ENCODE measurements around the gene OR2B3.
"Not testable (repeated sequence)": the region's sequence is repeated elsewhere in the genome, so short reads cannot be mapped to it uniquely, and the experiment has no call there.

Gene OR2B3

GRCh38 chr6:29087213-29087612 lies at the start of gene OR2B3:
Gene OR2B3, minus strand, starts transcription at chr6:29087313. Its CDS starts 65 bp downstream, at chr6:29087248.
- no peak for DNase-seq

GRCh38 chr6:29131691-29132090 lies 44.6 kb upstream of the OR2B3 start:
- DNase-seq = no peak

GRCh38 chr6:29130644-29131043 lies 43.5 kb upstream of the OR2B3 start:
- DNase-seq = no peak

- DNase-seq = no peak
Observed at GRCh38 chr6:29129326-29130012, 42.4 kb upstream of the OR2B3 start.

GRCh38 chr6:29114964-29115363 lies 27.9 kb upstream of the OR2B3 start:
- DNase-seq = not testable (repeated sequence)

- DNase-seq = no peak
Observed at GRCh38 chr6:29112135-29112534, 25.0 kb upstream of the OR2B3 start.

- no peak for DNase-seq
Observed at GRCh38 chr6:29107758-29108157, 20.6 kb upstream of the OR2B3 start, which contains the start of gene OR2J3. Gene OR2J3, plus strand, starts transcription at chr6:29108058. Its CDS starts 3,833 bp downstream, at chr6:29111891.

- DNase-seq = no peak
Observed at GRCh38 chr6:29099190-29099589, 12.1 kb upstream of the OR2B3 start, which contains the start of gene OR2J1. Gene OR2J1, plus strand, starts transcription at chr6:29099490. Its CDS starts 1,453 bp downstream, at chr6:29100943.

GRCh38 chr6:29097803-29098202 lies 10.7 kb upstream of the OR2B3 start:
- DNase-seq = no peak

GRCh38 chr6:29092957-29093356 lies 5.8 kb upstream of the OR2B3 start:
- DNase-seq = no peak

GRCh38 chr6:29082457-29082856 lies 4.7 kb downstream of the OR2B3 start:
- DNase-seq = no peak

- DNase-seq = no peak
Observed at GRCh38 chr6:29081312-29081711, 5.8 kb downstream of the OR2B3 start.

GRCh38 chr6:29079203-29079602 lies 7.9 kb downstream of the OR2B3 start:
- no peak for DNase-seq

GRCh38 chr6:29071831-29072723 lies 15.0 kb downstream of the OR2B3 start:
- DNase-seq = no peak

- no peak for DNase-seq
Observed at GRCh38 chr6:29051680-29052079, 35.4 kb downstream of the OR2B3 start.

- DNase-seq = no peak
Observed at GRCh38 chr6:29045075-29045474, 42.0 kb downstream of the OR2B3 start, which contains the start of gene OR2W1. Gene OR2W1, minus strand, starts transcription at chr6:29045175. Its CDS starts 0 bp downstream, at chr6:29045175.
